GM23338 (cell line): Measurements from ENCODE around the gene SHISA9. TPM values are rescaled to one million over a fixed set of nuclear protein-coding genes. Genes with fewer than 3 reads are reported as not detected.

Experiments used
- ATAC-seq: fragments of 200-7000 bp; cut with Tn5 transposase; 3 replicates; pipeline ENCODE4 v1.9.1; 2020
- DNase-seq: peaks from one replicate; pipeline ENCODE4 v3.0.0-alpha.2; 2015; ENCODE audit warnings: low spot score
- H2AFZ ChIP-seq: fragments of 200-600 bp; sonication (generic); 2 replicates; pipeline ENCODE4 v1.8.0; 2016; ENCODE audit warnings: antibody characterized with exemption, mild to moderate bottlenecking, moderate library complexity
- H3F3A ChIP-seq: fragments of 200-600 bp; sonication (generic); replicated peaks from 2 replicates; pipeline ENCODE4 v1.8.0; 2017; ENCODE audit warnings: antibody characterized with exemption, mixed run types, low read depth
- H3K27ac ChIP-seq: fragments of 200-600 bp; sonication (generic); 2 replicates; pipeline ENCODE4 v1.6.1; 2016; ENCODE audit warnings: low read depth
- H3K27me3 ChIP-seq: fragments of 200-600 bp; sonication (generic); 2 replicates; pipeline ENCODE4 v1.8.0; 2016; ENCODE audit warnings: mild to moderate bottlenecking, mixed run types, moderate library complexity; ENCODE audit not compliant: insufficient read depth
- H3K36me3 ChIP-seq: fragments of 200-600 bp; sonication (generic); 2 replicates; pipeline ENCODE4 v1.8.0; 2016; ENCODE audit warnings: mild to moderate bottlenecking; ENCODE audit not compliant: insufficient read depth
- H3K4me1 ChIP-seq: fragments of 200-600 bp; sonication (generic); 2 replicates; pipeline ENCODE4 v1.8.0; 2016; ENCODE audit warnings: mild to moderate bottlenecking, moderate library complexity; ENCODE audit not compliant: insufficient read depth
- H3K4me2 ChIP-seq: fragments of 200-600 bp; sonication (generic); 2 replicates; pipeline ENCODE4 v1.7.1; 2017; ENCODE audit warnings: mixed run types
- H3K4me3 ChIP-seq: fragments of 200-600 bp; sonication (generic); 2 replicates; pipeline ENCODE4 v1.6.1; 2016; ENCODE audit warnings: mixed run types
- H3K79me2 ChIP-seq: fragments of 200-600 bp; sonication (generic); replicated peaks from 2 replicates; pipeline ENCODE4 v1.8.0; 2017; ENCODE audit warnings: mild to moderate bottlenecking; ENCODE audit not compliant: insufficient read depth
- H3K9me2 ChIP-seq: fragments of 200-600 bp; sonication (generic); 2 replicates; pipeline ENCODE4 v1.8.0; 2017; ENCODE audit not compliant: insufficient read depth
- H4K20me1 ChIP-seq: fragments of 200-600 bp; sonication (generic); replicated peaks from 2 replicates; pipeline ENCODE4 v1.8.0; 2017; ENCODE audit warnings: mild to moderate bottlenecking; ENCODE audit not compliant: insufficient read depth
- H3K27ac Mint-ChIP-seq: 2 replicates; pipeline ENCODE4 v1.8.0; 2020; ENCODE audit warnings: inconsistent platforms, mild to moderate bottlenecking, moderate library complexity, mixed read lengths
- H3K27me3 Mint-ChIP-seq: 3 replicates; pipeline ENCODE4 v1.8.0; 2022; ENCODE audit warnings: low read depth, mild to moderate bottlenecking, moderate library complexity, mixed read lengths, inconsistent platforms; ENCODE audit not compliant: insufficient read depth, poor library complexity
- H3K36me3 Mint-ChIP-seq: 3 replicates; pipeline ENCODE4 v1.8.0; 2021; ENCODE audit warnings: low read depth, mild to moderate bottlenecking, inconsistent platforms, moderate library complexity, mixed read lengths
- H3K4me1 Mint-ChIP-seq: 3 replicates; pipeline ENCODE4 v1.8.0; 2020; ENCODE audit warnings: mild to moderate bottlenecking, inconsistent platforms, mixed read lengths
- H3K4me3 Mint-ChIP-seq: 3 replicates; pipeline ENCODE4 v1.8.0; 2021; ENCODE audit warnings: moderate library complexity, mild to moderate bottlenecking, inconsistent platforms, mixed read lengths
- H3K9me3 Mint-ChIP-seq: 3 replicates; pipeline ENCODE4 v1.8.0; 2020; ENCODE audit warnings: moderate library complexity, mild to moderate bottlenecking, inconsistent platforms, mixed read lengths
- NANOG ChIP-seq: IDR thresholded peaks from 2 replicates; pipeline ENCODE4 v1.6.1; 2016; ENCODE audit warnings: antibody characterized with exemption, borderline replicate concordance
- STAT1 ChIP-seq: IDR thresholded peaks from one replicate; pipeline ENCODE4 v1.6.1; 2016; ENCODE audit warnings: antibody characterized with exemption; ENCODE audit not compliant: unreplicated experiment
- ZNF331 ChIP-seq: fragments of 250-450 bp; sonication (Bioruptor Pico); IDR thresholded peaks from 2 replicates; pipeline ENCODE4 v1.5.0; 2020; ENCODE audit warnings: low read depth, mild to moderate bottlenecking, moderate library complexity
- polyA plus RNA-seq: library from polyadenylated mRNA; unstranded; fragments of >200 nt; fragmentation: Nextera tagmentation; extraction: Ambion mirVana; gene quantifications from 2 replicates; pipeline ENCODE4 v1.2.1, GENCODE V29; 2016
- total RNA-seq: library from RNA; depleted of rRNA; stranded (reverse); fragments of >200 nt; shearing (Covaris generic); gene quantifications from 2 replicates; pipeline ENCODE4 v1.2.3, GENCODE V29; 2014
- TF ChIP-seq, protein P1 (sequence below), 2 experiments: fragments of 200-600 bp in 1 of 2; sonication (generic) in 1 of 2; conservative IDR thresholded peaks; 2 replicates each; pipeline versions ENCODE4 v1.5.1 to v1.6.1; 2016 to 2017; ENCODE audit warnings: antibody characterized with exemption in 2 of 2, low read depth in 2 of 2, mild to moderate bottlenecking in 2 of 2, moderate library complexity in 1 of 2
- TF ChIP-seq, protein P2 (sequence below): IDR thresholded peaks from one replicate; pipeline ENCODE4 v1.6.1; 2018; ENCODE audit warnings: antibody characterized with exemption; ENCODE audit not compliant: unreplicated experiment

The SHISA9 gene
- total and polyA plus RNA-seq, 2 experiments from 2014 or later = 10.4 to 45.6 TPM

DNA sequence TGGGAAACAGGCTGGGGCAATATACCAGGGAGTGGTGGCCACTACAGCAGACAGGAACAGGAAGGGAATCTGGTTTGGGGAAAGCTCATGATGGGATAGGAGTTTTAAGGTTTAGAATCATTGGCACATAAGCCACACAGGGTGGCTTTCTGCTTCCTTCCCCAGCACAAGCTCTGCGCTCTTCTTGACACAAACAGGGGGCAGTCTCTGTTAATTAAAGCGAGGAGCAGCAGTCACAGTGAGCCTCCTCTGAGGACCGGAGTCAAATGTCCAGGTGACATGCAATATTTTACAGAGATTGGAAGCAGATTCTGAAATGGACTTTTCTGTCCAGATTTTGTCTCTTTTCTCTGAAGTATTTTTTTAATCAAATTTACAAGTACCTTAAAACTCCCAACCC lies 2.8 kb upstream of the SHISA9 start:
- Histone ChIP-seq H3K36me3 (no peaks in the 10 kb centered on the region), H3K27ac (peak overlapping the region; percentile 67), H3K4me1 (peaks cover 38% of the 10 kb centered on the region), H2AFZ (no peak overlapping the region), H4K20me1 (no peaks in the 10 kb centered on the region), H3K79me2 (peaks cover 27% of the 10 kb centered on the region), H3F3A (no peaks in the 10 kb centered on the region; the same call in 1 of the 2 replicates), H3K4me2 (peak overlapping the region; percentile 98; the same call in 1 of the 2 replicates), H3K4me3 (no peak overlapping the region), H3K9me2 (no peaks in the 10 kb centered on the region), H3K27me3 (peaks cover 17% of the 10 kb centered on the region)
- TF ChIP-seq NANOG = no peak
- TF ChIP-seq, protein P1, sequence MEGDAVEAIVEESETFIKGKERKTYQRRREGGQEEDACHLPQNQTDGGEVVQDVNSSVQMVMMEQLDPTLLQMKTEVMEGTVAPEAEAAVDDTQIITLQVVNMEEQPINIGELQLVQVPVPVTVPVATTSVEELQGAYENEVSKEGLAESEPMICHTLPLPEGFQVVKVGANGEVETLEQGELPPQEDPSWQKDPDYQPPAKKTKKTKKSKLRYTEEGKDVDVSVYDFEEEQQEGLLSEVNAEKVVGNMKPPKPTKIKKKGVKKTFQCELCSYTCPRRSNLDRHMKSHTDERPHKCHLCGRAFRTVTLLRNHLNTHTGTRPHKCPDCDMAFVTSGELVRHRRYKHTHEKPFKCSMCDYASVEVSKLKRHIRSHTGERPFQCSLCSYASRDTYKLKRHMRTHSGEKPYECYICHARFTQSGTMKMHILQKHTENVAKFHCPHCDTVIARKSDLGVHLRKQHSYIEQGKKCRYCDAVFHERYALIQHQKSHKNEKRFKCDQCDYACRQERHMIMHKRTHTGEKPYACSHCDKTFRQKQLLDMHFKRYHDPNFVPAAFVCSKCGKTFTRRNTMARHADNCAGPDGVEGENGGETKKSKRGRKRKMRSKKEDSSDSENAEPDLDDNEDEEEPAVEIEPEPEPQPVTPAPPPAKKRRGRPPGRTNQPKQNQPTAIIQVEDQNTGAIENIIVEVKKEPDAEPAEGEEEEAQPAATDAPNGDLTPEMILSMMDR (conservative IDR thresholded peaks at IDR 0.05; ENCODE audit: low read depth in 2 of 2) = peak; percentile 46 to 82
- Mint-ChIP-seq H3K4me1 (peaks cover 39% of the 10 kb centered on the region), H3K36me3 (no peaks in the 10 kb centered on the region; the same call in 2 of the 3 replicates), H3K9me3 (no peaks in the 10 kb centered on the region; the same call in 2 of the 3 replicates), H3K27me3 (peaks cover 23% of the 10 kb centered on the region), H3K27ac (no peak overlapping the region), H3K4me3 (no peak overlapping the region)
- DNase-seq (peak; percentile 73), ATAC-seq (peak; percentile 4; the same call in 1 of the 3 replicates)

DNA sequence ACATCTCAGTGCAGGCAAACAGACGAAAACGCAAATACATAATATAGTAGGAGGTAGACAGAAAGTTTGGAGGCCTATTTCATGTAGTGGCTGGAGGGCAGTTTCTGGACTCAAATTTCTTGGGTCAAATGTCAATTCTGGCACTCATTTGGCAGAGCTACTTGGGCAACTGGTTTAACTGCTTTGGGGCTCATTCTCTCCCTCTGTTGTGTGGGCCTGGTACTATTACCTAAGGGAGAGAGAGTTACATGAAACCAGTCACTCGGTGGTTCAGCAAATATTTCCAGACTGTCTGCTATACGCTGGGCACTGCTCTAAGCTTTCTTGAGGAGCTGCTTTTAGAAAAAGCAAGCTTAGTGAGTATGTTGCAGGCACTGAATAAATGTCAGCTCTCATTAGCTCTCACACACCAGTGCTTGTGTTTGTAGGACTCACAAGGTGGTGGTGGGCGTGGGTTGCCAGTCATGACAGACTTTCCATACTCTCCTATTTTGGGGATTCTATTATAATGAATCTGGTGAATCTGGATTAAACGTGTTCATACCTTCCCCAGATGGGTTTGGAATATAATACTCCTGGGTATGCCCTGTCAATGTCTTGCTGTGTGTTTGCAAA lies 1.8 kb upstream of the SHISA9 start:
- no peaks in the 10 kb centered on the region; the same call in 2 of the 3 replicates for H3K9me3 Mint-ChIP-seq
- Histone ChIP-seq H3F3A (no peaks in the 10 kb centered on the region; the same call in 1 of the 2 replicates), H3K79me2 (peaks cover 37% of the 10 kb centered on the region), H3K27ac (no peak overlapping the region), H3K9me2 (no peaks in the 10 kb centered on the region), H3K27me3 (peaks cover 17% of the 10 kb centered on the region), H3K4me1 (peaks cover 42% of the 10 kb centered on the region), H2AFZ (no peak overlapping the region), H4K20me1 (peaks cover 4% of the 10 kb centered on the region; the same call in 1 of the 2 replicates), H3K4me3 (peak overlapping the region; percentile 93), H3K36me3 (no peaks in the 10 kb centered on the region), H3K4me2 (peak overlapping the region; percentile 98)
- no peak overlapping the region for H3K27ac Mint-ChIP-seq
- H3K36me3 Mint-ChIP-seq = no peaks in the 10 kb centered on the region; the same call in 2 of the 3 replicates
- DNase-seq (no peak), ATAC-seq (no peak)
- peaks cover 25% of the 10 kb centered on the region for H3K27me3 Mint-ChIP-seq
- peaks cover 41% of the 10 kb centered on the region for H3K4me1 Mint-ChIP-seq
- TF ChIP-seq ZNF331 = no peak
- TF ChIP-seq, protein P1 (conservative IDR thresholded peaks at IDR 0.05; ENCODE audit: low read depth in 2 of 2) = no peak
- no peak for TF ChIP-seq STAT1
- TF ChIP-seq, protein P2, sequence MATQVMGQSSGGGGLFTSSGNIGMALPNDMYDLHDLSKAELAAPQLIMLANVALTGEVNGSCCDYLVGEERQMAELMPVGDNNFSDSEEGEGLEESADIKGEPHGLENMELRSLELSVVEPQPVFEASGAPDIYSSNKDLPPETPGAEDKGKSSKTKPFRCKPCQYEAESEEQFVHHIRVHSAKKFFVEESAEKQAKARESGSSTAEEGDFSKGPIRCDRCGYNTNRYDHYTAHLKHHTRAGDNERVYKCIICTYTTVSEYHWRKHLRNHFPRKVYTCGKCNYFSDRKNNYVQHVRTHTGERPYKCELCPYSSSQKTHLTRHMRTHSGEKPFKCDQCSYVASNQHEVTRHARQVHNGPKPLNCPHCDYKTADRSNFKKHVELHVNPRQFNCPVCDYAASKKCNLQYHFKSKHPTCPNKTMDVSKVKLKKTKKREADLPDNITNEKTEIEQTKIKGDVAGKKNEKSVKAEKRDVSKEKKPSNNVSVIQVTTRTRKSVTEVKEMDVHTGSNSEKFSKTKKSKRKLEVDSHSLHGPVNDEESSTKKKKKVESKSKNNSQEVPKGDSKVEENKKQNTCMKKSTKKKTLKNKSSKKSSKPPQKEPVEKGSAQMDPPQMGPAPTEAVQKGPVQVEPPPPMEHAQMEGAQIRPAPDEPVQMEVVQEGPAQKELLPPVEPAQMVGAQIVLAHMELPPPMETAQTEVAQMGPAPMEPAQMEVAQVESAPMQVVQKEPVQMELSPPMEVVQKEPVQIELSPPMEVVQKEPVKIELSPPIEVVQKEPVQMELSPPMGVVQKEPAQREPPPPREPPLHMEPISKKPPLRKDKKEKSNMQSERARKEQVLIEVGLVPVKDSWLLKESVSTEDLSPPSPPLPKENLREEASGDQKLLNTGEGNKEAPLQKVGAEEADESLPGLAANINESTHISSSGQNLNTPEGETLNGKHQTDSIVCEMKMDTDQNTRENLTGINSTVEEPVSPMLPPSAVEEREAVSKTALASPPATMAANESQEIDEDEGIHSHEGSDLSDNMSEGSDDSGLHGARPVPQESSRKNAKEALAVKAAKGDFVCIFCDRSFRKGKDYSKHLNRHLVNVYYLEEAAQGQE = no peak
- peak overlapping the region; percentile 82 for H3K4me3 Mint-ChIP-seq
